Hepatocyte (in vitro differentiated cells): ENCODE data around the gene RASAL1.

ENCODE experiments used
- CTCF ChIP-seq: fragments of 200-600 bp; sonication (generic); IDR thresholded peaks from 2 replicates; pipeline ENCODE4 v1.5.1; 2016; ENCODE audit warnings: antibody characterized with exemption, mild to moderate bottlenecking; ENCODE audit not compliant: poor library complexity
- EZH2 ChIP-seq: fragments of 200-600 bp; sonication (generic); IDR thresholded peaks from 2 replicates; pipeline ENCODE4 v1.6.1; 2016; ENCODE audit warnings: antibody characterized with exemption, mild to moderate bottlenecking, borderline replicate concordance

GRCh38 chr12:113091506-113091905 is 44.1 kb downstream of the RASAL1 start:
- TF ChIP-seq CTCF = no peak
- TF ChIP-seq EZH2 = no peak
